OCI-LY3 (cell line): ENCODE measurements around the gene RNASET2.

Source experiments
- EZH2phosphoT487 ChIP-seq: fragments of 200-600 bp; shearing (Covaris generic); IDR thresholded peaks from 2 replicates; pipeline ENCODE4 v1.6.1; 2018; ENCODE audit warnings: antibody characterized with exemption, mixed run types, low read depth
- TF ChIP-seq, protein P1 (sequence below): fragments of 200-600, 300-600 bp; sonication (generic); IDR thresholded peaks from 2 replicates; pipeline ENCODE4 v1.5.1; 2014; ENCODE audit warnings: antibody characterized with exemption, low read length, low read depth

DNA sequence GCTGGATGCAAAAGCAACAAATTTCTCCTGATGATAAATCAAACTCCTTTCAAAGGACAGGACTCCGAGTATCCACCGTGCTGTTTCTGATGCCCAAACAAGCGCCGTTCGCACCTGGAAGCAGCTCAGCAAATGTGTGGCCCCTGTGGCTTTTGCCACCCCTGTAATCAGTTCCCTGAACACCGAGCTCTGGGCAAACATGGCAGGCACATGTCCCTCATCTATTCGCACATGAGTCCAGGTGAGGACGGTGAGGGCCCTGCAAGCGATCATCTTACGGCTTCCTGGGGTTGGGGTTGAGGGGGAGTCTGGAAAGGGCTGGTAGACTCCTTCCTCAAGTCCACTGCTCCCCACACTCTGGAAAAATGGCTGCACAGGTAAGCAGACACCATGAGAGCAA, 23.7 kb downstream of the RNASET2 start:
- TF ChIP-seq, protein P1, sequence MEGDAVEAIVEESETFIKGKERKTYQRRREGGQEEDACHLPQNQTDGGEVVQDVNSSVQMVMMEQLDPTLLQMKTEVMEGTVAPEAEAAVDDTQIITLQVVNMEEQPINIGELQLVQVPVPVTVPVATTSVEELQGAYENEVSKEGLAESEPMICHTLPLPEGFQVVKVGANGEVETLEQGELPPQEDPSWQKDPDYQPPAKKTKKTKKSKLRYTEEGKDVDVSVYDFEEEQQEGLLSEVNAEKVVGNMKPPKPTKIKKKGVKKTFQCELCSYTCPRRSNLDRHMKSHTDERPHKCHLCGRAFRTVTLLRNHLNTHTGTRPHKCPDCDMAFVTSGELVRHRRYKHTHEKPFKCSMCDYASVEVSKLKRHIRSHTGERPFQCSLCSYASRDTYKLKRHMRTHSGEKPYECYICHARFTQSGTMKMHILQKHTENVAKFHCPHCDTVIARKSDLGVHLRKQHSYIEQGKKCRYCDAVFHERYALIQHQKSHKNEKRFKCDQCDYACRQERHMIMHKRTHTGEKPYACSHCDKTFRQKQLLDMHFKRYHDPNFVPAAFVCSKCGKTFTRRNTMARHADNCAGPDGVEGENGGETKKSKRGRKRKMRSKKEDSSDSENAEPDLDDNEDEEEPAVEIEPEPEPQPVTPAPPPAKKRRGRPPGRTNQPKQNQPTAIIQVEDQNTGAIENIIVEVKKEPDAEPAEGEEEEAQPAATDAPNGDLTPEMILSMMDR = no peak
- TF ChIP-seq EZH2phosphoT487 = no peak
